Measurements from ENCODE around the gene ARID2. TPM values are rescaled to one million over a fixed set of nuclear protein-coding genes. Genes with fewer than 3 reads are reported as not detected.

ARID2 gene
- total RNA-seq, 1 donor from 2014 or later: 63.6 TPM

DNA sequence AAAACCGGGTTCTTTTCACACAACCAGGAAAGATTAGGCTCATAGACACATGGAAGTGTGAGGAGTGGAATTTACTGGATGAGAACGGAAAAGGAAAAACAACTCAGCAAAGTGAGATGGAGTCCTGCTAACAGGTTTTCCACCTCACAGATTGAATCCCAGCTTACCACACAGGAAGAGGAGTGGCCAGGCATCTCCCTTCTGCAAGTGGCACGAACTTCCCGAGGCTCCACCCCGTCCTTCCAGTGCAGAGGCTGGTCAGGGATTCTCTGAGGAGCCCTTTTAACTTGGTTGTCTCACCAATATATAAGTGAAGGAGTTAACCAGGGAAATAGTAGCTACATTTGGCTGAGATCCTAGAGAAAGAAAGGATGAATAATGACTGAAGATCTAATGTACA lies 158.0 kb downstream of the ARID2 start:
- no peak overlapping the region for H3K27ac Mint-ChIP-seq

GRCh38 chr12:45890276-45890675 lies 160.8 kb downstream of the ARID2 start:
- no peaks in the 10 kb centered on the region for H3K9me3 Mint-ChIP-seq (ENCODE audit: low read depth)
- no peak overlapping the region for H3K27ac Mint-ChIP-seq
- peaks cover 7% of the 10 kb centered on the region for H3K4me1 Mint-ChIP-seq (ENCODE audit: low read depth)
- no peak for DNase-seq (ENCODE audit: low spot score, unreplicated experiment)
- H3K27me3 Mint-ChIP-seq: no peaks in the 10 kb centered on the region
- TF ChIP-seq, protein P1, sequence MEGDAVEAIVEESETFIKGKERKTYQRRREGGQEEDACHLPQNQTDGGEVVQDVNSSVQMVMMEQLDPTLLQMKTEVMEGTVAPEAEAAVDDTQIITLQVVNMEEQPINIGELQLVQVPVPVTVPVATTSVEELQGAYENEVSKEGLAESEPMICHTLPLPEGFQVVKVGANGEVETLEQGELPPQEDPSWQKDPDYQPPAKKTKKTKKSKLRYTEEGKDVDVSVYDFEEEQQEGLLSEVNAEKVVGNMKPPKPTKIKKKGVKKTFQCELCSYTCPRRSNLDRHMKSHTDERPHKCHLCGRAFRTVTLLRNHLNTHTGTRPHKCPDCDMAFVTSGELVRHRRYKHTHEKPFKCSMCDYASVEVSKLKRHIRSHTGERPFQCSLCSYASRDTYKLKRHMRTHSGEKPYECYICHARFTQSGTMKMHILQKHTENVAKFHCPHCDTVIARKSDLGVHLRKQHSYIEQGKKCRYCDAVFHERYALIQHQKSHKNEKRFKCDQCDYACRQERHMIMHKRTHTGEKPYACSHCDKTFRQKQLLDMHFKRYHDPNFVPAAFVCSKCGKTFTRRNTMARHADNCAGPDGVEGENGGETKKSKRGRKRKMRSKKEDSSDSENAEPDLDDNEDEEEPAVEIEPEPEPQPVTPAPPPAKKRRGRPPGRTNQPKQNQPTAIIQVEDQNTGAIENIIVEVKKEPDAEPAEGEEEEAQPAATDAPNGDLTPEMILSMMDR (IDR thresholded peaks at IDR 0.05; ENCODE audit: unreplicated experiment): no peak
- no peak overlapping the region for H3K4me3 Mint-ChIP-seq (ENCODE audit: low read depth)
- H3K36me3 Mint-ChIP-seq (ENCODE audit: insufficient read depth): peaks cover 34% of the 10 kb centered on the region

More for the DNA sequence above, 158.0 kb downstream of the ARID2 start:
- H3K4me1 Mint-ChIP-seq (ENCODE audit: low read depth): peaks cover 7% of the 10 kb centered on the region
- TF ChIP-seq, protein P1 (IDR thresholded peaks at IDR 0.05; ENCODE audit: unreplicated experiment): no peak
- H3K27me3 Mint-ChIP-seq: no peaks in the 10 kb centered on the region
- H3K4me3 Mint-ChIP-seq (ENCODE audit: low read depth): no peak overlapping the region
- peaks cover 26% of the 10 kb centered on the region for H3K36me3 Mint-ChIP-seq (ENCODE audit: insufficient read depth)
- no peaks in the 10 kb centered on the region for H3K9me3 Mint-ChIP-seq (ENCODE audit: low read depth)
- no peak for DNase-seq (ENCODE audit: low spot score, unreplicated experiment)

DNA sequence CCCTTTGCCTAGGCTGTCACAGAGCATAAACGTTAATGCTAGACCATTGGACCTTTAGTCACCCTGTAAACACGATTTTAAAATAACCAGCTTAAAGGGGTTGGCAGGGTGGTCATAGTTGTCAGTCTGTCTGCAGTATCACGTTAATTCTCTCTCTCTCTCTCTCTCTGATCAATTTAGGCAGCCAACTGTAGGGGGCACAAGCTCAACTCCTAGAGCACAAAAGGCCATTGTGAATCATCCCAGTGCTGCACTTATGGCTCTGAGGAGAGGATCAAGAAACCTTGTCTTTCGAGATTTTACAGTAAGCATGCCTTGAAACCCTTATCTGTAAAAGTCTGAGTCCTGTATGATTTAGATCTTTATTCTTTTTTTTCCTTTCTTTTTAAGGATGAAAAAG lies 163.7 kb downstream of the ARID2 start:
- no peaks in the 10 kb centered on the region for H3K27me3 Mint-ChIP-seq
- H3K4me1 Mint-ChIP-seq (ENCODE audit: low read depth): peaks cover 7% of the 10 kb centered on the region
- DNase-seq (ENCODE audit: low spot score, unreplicated experiment): no peak
- H3K36me3 Mint-ChIP-seq (ENCODE audit: insufficient read depth): peaks cover 37% of the 10 kb centered on the region
- peaks cover 4% of the 10 kb centered on the region for H3K9me3 Mint-ChIP-seq (ENCODE audit: low read depth)
- TF ChIP-seq, protein P1 (IDR thresholded peaks at IDR 0.05; ENCODE audit: unreplicated experiment): peak; percentile 17
- H3K27ac Mint-ChIP-seq: no peak overlapping the region
- H3K4me3 Mint-ChIP-seq (ENCODE audit: low read depth): no peak overlapping the region

DNA sequence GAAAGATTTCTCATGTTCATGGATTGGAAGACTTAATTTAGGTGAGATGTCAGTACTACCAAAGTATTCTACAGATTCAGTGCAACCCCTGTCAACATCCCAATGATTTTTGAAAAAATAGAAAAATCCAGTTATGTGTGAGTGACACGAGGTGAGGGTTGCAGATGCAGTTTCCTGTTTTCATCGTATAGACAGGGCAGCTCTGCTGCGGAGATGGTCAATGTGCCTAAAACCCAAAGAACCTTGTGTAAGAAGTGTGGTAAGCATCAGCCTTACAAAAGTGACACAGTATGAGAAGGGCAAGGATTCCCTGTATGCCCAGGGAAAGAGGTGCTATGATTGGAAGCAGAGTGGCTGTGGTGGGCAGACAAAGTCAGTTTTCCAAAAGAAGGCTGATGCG lies 166.5 kb downstream of the ARID2 start:
- H3K27ac Mint-ChIP-seq: no peak overlapping the region
- H3K4me3 Mint-ChIP-seq (ENCODE audit: low read depth): no peak overlapping the region
- no peak for DNase-seq (ENCODE audit: low spot score, unreplicated experiment)
- H3K27me3 Mint-ChIP-seq: no peaks in the 10 kb centered on the region
- peaks cover 6% of the 10 kb centered on the region for H3K9me3 Mint-ChIP-seq (ENCODE audit: low read depth)
- peaks cover 3% of the 10 kb centered on the region for H3K4me1 Mint-ChIP-seq (ENCODE audit: low read depth)
- TF ChIP-seq, protein P1 (IDR thresholded peaks at IDR 0.05; ENCODE audit: unreplicated experiment): no peak
- H3K36me3 Mint-ChIP-seq (ENCODE audit: insufficient read depth): peaks cover 50% of the 10 kb centered on the region

GRCh38 chr12:45898094-45898493 lies 168.6 kb downstream of the ARID2 start:
- H3K4me1 Mint-ChIP-seq (ENCODE audit: low read depth): no peaks in the 10 kb centered on the region
- H3K4me3 Mint-ChIP-seq (ENCODE audit: low read depth): no peak overlapping the region
- no peaks in the 10 kb centered on the region for H3K27me3 Mint-ChIP-seq
- H3K9me3 Mint-ChIP-seq (ENCODE audit: low read depth): peaks cover 6% of the 10 kb centered on the region
- no peak for DNase-seq (ENCODE audit: low spot score, unreplicated experiment)
- H3K36me3 Mint-ChIP-seq (ENCODE audit: insufficient read depth): peaks cover 51% of the 10 kb centered on the region
- peak overlapping the region; percentile 2 for H3K27ac Mint-ChIP-seq
- TF ChIP-seq, protein P1 (IDR thresholded peaks at IDR 0.05; ENCODE audit: unreplicated experiment): no peak
